Small intestine (tissue), 7 donors: ENCODE data around the gene NADK. TPM values are rescaled to one million over a fixed set of nuclear protein-coding genes. Genes with fewer than 3 reads are reported as not detected.

Experiments used
- DNase-seq, 2 donors: peaks; one replicate each; pipeline versions ENCODE4 v3.0.0 to v3.0.0-alpha.2; 2013
- FAIRE-seq: peaks from 2 replicates; lab custom pipeline; 2012; peaks lifted over from hg19 to GRCh38; lab: Jason Lieb, UNC
- H3K27ac ChIP-seq, 3 donors: one replicate each; pipeline ENCODE4 v1.5.1; 2013; ENCODE audit warnings: low read length in 2 of 3, mild to moderate bottlenecking in 2 of 3, control low read depth in 1 of 3, inconsistent platforms in 1 of 3, low read depth in 1 of 3, moderate library complexity in 1 of 3
- H3K27me3 ChIP-seq, 3 donors: one replicate each; pipeline ENCODE4 v1.6.1; 2013; ENCODE audit warnings: low read length in 3 of 3, inconsistent platforms in 1 of 3; ENCODE audit not compliant: control insufficient read depth in 3 of 3, insufficient read depth in 3 of 3
- H3K36me3 ChIP-seq, 3 donors: one replicate each; pipeline ENCODE4 v1.6.1; 2013; ENCODE audit warnings: low read length in 3 of 3, inconsistent platforms in 1 of 3, low read depth in 1 of 3, mild to moderate bottlenecking in 1 of 3, moderate library complexity in 1 of 3; ENCODE audit not compliant: control insufficient read depth in 3 of 3, insufficient read depth in 2 of 3
- H3K4me1 ChIP-seq, 3 donors: one replicate each; pipeline ENCODE4 v1.6.1; 2013; ENCODE audit warnings: low read length in 2 of 3, inconsistent platforms in 1 of 3, low read depth in 1 of 3, mild to moderate bottlenecking in 1 of 3, moderate library complexity in 1 of 3; ENCODE audit not compliant: control insufficient read depth in 3 of 3, insufficient read depth in 2 of 3
- H3K4me3 ChIP-seq, 3 donors: one replicate each; pipeline ENCODE4 v1.5.1; 2013; ENCODE audit warnings: low read length in 3 of 3, control low read depth in 1 of 3, inconsistent platforms in 1 of 3, low read depth in 1 of 3, mild to moderate bottlenecking in 1 of 3, moderate library complexity in 1 of 3
- H3K9me3 ChIP-seq, 2 donors: one replicate each; pipeline ENCODE4 v1.6.1; 2013; ENCODE audit warnings: low read depth in 1 of 2, low read length in 1 of 2; ENCODE audit not compliant: control insufficient read depth in 2 of 2, insufficient read depth in 1 of 2
- WGBS, 3 donors: extraction: QIAGEN DNeasy Blood & Tissue Kit; methylation state at CpG; one replicate each; pipeline ENCODE4 v1.1.7; 2013; 5-methylcytosine and 5-hydroxymethylcytosine counted together
- polyA plus RNA-seq, 4 donors: library from polyadenylated mRNA; stranded (reverse) in 3 of 4; unstranded in 1 of 4; fragments of 200-250 nt in 3 of 4; fragments of 120-200 nt in 1 of 4; gene quantifications; one replicate each; pipeline versions ENCODE4 v1.2.1 to v1.2.3, GENCODE V29; 2013
- donor health status: healthy with polysubstance abuse.
- donor health status: control.
- donor health status: control.
- donor health status: Bipolar disorder and iron deficiency.
- donor health status: healthy.

NADK gene
- polyA plus RNA-seq, 4 donors, result 56.2 to 84.1 (median 68.9) TPM

GRCh38 chr1:1777583-1777899 lies 729 bp downstream of the NADK start:
- Histone ChIP-seq H3K4me3 (peak overlapping the region; percentile 49 to 88 (median 66)), H3K9me3 (no peaks in the 10 kb centered on the region), H3K36me3 (peaks cover 0 to 14% (median 0%) of the 10 kb centered on the region in 3 donors), H3K27ac (peak overlapping the region; percentile 60 to 76 (median 70)), H3K27me3 (no peaks in the 10 kb centered on the region), H3K4me1 (peaks cover 19 to 56% (median 27%) of the 10 kb centered on the region in 3 donors)
- WGBS, 3 donors, result 0 to 2% (median 2%) methylated on average over 6 of the region's 6 CpGs
- DNase-seq (peak in 1 of 2 donors; percentile 58), FAIRE-seq (no peak)

DNA sequence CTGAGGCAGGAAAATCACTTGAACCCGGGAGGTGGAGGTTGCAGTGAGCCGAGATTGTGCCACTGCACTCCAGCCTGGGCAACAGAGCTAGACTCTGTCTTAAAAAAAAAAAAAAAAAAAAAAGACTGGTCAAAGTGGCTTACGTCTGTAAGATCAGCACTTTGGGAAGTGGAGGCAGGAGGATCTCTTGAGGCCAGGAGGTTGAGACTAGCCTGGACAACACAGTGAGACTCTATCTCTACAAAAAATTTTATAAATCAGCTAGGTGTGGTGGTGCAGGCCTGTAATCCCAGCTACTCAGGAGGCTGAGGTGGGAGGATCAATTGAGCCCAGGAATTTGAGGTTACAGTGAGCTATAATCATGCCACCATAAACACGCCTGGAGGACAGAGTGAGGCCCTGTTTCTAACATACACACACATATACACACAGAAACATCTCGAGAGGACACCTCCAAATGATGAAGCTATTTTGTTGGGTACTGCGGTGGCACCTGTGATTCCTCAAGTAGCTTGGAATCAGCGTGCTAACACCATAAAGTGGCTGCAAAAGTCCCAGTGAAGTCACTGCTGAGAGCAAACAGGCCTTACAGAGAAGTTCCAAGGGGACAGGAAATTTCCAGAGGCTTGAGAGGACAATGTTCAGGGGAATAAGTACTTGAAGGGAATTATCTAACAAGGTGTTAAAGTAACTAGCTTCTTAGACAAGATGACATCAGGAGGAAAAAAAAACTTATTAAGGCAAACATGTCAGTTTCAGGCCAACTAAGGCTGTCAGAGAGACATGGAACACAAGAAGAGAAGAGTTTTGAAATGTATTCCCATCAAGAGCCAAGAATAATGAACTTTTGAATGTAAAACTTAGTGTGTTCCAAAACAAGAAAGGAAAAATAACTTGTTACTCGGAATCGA lies 1.3 kb downstream of the NADK start:
- FAIRE-seq (no peak), DNase-seq (peak; percentile 48 to 61)
- Histone ChIP-seq H3K4me1 (peaks cover 19 to 50% (median 27%) of the 10 kb centered on the region in 3 donors), H3K9me3 (peaks cover 0 to 2% of the 10 kb centered on the region in 2 donors), H3K27ac (peak overlapping the region in 2 of 3 donors; percentile 70 to 74), H3K27me3 (no peaks in the 10 kb centered on the region), H3K36me3 (peaks cover 0 to 20% (median 0%) of the 10 kb centered on the region in 3 donors), H3K4me3 (peak overlapping the region in 2 of 3 donors; percentile 66 to 88)
- WGBS, 3 donors, result 49 to 54% (median 51%) methylated on average over 9 of the region's 9 CpGs

DNA sequence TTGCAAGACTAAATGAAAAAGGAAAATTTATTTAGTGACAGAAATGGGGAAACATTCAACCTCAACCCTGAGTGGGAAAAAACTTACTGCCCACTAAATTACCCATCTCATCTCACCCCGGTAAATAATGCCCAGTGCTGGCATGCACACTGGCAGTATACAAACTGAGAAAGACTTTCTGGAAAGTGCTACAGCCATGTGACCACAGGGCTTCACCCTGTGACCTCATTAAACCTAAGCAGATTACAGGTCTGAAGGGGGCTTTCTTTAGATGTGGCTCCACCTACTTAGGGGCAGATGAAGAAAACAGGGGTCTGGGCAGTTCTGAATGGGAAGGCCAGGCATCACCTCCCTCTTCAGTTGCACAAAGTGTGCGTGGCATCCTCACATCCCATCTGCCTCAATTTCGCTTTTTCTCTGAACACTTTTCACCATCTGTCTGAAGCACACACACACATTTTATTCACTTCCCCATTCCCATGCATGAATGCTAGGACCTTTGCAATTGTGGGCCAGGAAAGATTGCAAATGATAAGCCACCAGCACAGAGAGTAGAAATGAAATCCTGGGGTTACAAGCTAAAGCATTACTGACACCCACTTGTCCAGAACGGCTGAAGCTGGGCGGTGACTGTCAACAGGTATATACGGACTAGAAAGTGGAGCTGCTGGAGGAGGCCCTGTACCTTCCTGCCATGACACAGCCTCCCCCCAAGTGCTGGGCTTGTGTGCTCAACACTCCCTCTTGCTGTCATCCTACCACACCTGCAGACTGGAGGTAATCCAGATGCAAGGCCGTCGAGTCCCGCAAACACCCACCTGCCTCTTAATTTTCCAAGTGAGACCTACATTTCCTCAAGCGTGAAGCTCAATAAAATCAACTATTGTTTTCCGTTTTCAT lies 2.7 kb downstream of the NADK start:
- FAIRE-seq (no peak), DNase-seq (peak in 1 of 2 donors; percentile 24)
- peaks cover 0 to 12% of the 10 kb centered on the region in 2 donors for H3K9me3 ChIP-seq
- no peaks in the 10 kb centered on the region for H3K27me3 ChIP-seq
- H3K4me1 ChIP-seq, result peaks cover 11 to 36% (median 19%) of the 10 kb centered on the region in 3 donors
- 52 to 62% (median 59%) methylated on average over 11 of the region's 11 CpGs for WGBS, 3 donors
- peaks cover 0 to 29% (median 2%) of the 10 kb centered on the region in 3 donors for H3K36me3 ChIP-seq
- no peak overlapping the region for H3K4me3 ChIP-seq
- H3K27ac ChIP-seq, result peak overlapping the region in 2 of 3 donors; percentile 3 to 4

GRCh38 chr1:1773874-1774273 lies 4.4 kb downstream of the NADK start:
- WGBS, 3 donors, result 97 to 99% (median 98%) methylated on average over 4 of the region's 4 CpGs
- FAIRE-seq, result no peak
- H3K4me3 ChIP-seq, result no peak overlapping the region
- peaks cover 3 to 20% (median 10%) of the 10 kb centered on the region in 3 donors for H3K4me1 ChIP-seq
- H3K27ac ChIP-seq, result no peak overlapping the region
- H3K9me3 ChIP-seq, result peaks cover 0 to 18% of the 10 kb centered on the region in 2 donors
- peaks cover 0 to 43% (median 2%) of the 10 kb centered on the region in 3 donors for H3K36me3 ChIP-seq
- no peaks in the 10 kb centered on the region for H3K27me3 ChIP-seq
- no peak for DNase-seq

GRCh38 chr1:1771096-1771495 lies 7.2 kb downstream of the NADK start:
- WGBS, 3 donors, result 97 to 99% (median 98%) methylated on average over 3 of the region's 3 CpGs

GRCh38 chr1:1770102-1770501 lies 8.2 kb downstream of the NADK start:
- WGBS, 3 donors, result 98 to 100% (median 99%) methylated on average over 3 of the region's 3 CpGs

More at GRCh38 chr1:1771096-1771495, 7.2 kb downstream of the NADK start:
- FAIRE-seq (no peak), DNase-seq (no peak)
- Histone ChIP-seq H3K9me3 (peaks cover 0 to 22% of the 10 kb centered on the region in 2 donors), H3K4me3 (no peak overlapping the region), H3K27me3 (no peaks in the 10 kb centered on the region), H3K27ac (no peak overlapping the region), H3K36me3 (peaks cover 0 to 66% (median 2%) of the 10 kb centered on the region in 3 donors), H3K4me1 (peaks cover 2 to 9% (median 3%) of the 10 kb centered on the region in 3 donors)

GRCh38 chr1:1768249-1768992 lies 9.8 kb downstream of the NADK start:
- H3K4me3 ChIP-seq, result no peak overlapping the region
- H3K27ac ChIP-seq, result no peak overlapping the region
- peaks cover 0 to 22% of the 10 kb centered on the region in 2 donors for H3K9me3 ChIP-seq
- no peaks in the 10 kb centered on the region for H3K4me1 ChIP-seq
- no peaks in the 10 kb centered on the region for H3K27me3 ChIP-seq
- DNase-seq, result no peak
- FAIRE-seq, result no peak
- WGBS, 3 donors, result 79 to 85% (median 81%) methylated on average over 7 of the region's 7 CpGs
- H3K36me3 ChIP-seq, result peaks cover 2 to 85% (median 3%) of the 10 kb centered on the region in 3 donors

More at GRCh38 chr1:1770102-1770501, 8.2 kb downstream of the NADK start:
- no peaks in the 10 kb centered on the region for H3K4me1 ChIP-seq
- H3K4me3 ChIP-seq, result no peak overlapping the region
- H3K27me3 ChIP-seq, result no peaks in the 10 kb centered on the region
- H3K27ac ChIP-seq, result no peak overlapping the region
- peaks cover 2 to 70% (median 3%) of the 10 kb centered on the region in 3 donors for H3K36me3 ChIP-seq
- FAIRE-seq (no peak), DNase-seq (no peak)
- peaks cover 0 to 22% of the 10 kb centered on the region in 2 donors for H3K9me3 ChIP-seq
